Measurements from ENCODE around the gene AADAC. TPM values are rescaled to one million over a fixed set of nuclear protein-coding genes. Genes with fewer than 3 reads are reported as not detected.

AADAC gene
- total RNA-seq, 1 donor = not detected

- DNase-seq (ENCODE audit: insufficient read length, low spot score, missing footprints) = no peak
- Histone ChIP-seq H3K4me2 (ENCODE audit: insufficient read depth, low read length) (no peak overlapping the region), H3K27ac (ENCODE audit: low read depth, low read length) (no peak overlapping the region), H3K36me3 (ENCODE audit: insufficient read depth, low read length) (no peaks in the 10 kb centered on the region), H4K20me1 (ENCODE audit: insufficient read depth, low read length) (no peaks in the 10 kb centered on the region), H3K4me1 (ENCODE audit: insufficient read depth, low read length) (no peaks in the 10 kb centered on the region), H2AFZ (ENCODE audit: low read length) (no peak overlapping the region), H3K9me3 (ENCODE audit: low read depth, low read length) (no peaks in the 10 kb centered on the region), H3K4me3 (ENCODE audit: insufficient read depth, low read length) (no peak overlapping the region), H3K27me3 (ENCODE audit: insufficient read depth, low read length) (no peaks in the 10 kb centered on the region), H3K79me2 (ENCODE audit: insufficient read depth, low read length) (no peaks in the 10 kb centered on the region)
- TF ChIP-seq, protein P1, sequence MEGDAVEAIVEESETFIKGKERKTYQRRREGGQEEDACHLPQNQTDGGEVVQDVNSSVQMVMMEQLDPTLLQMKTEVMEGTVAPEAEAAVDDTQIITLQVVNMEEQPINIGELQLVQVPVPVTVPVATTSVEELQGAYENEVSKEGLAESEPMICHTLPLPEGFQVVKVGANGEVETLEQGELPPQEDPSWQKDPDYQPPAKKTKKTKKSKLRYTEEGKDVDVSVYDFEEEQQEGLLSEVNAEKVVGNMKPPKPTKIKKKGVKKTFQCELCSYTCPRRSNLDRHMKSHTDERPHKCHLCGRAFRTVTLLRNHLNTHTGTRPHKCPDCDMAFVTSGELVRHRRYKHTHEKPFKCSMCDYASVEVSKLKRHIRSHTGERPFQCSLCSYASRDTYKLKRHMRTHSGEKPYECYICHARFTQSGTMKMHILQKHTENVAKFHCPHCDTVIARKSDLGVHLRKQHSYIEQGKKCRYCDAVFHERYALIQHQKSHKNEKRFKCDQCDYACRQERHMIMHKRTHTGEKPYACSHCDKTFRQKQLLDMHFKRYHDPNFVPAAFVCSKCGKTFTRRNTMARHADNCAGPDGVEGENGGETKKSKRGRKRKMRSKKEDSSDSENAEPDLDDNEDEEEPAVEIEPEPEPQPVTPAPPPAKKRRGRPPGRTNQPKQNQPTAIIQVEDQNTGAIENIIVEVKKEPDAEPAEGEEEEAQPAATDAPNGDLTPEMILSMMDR (IDR thresholded peaks at IDR 0.05; ENCODE audit: extremely low read depth, low read depth, low read length) = no peak
These were observed 38.3 kb downstream of the AADAC start for GRCh38 chr3:151852074-151852811.

DNA sequence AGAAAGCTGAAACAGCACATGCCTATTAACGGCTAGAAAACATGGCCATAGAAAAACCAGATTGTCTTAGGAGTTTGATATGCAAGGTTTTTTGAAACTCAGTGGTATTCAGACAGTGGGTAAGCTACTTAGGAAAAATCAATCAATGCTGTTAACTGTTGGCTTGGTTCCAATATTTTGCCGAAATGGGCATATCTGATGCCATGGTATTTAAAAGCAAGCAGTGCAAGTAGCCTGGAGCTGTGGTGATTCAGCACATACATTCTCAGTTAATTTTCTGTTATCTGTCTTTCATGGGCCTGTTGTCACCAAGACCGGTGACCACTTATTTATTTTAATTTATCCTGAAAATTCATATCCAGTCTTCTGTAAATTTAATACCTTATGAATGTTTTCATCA is 42.2 kb downstream of the AADAC start:
- no peak for DNase-seq (ENCODE audit: insufficient read length, low spot score, missing footprints)
- TF ChIP-seq, protein P1 (IDR thresholded peaks at IDR 0.05; ENCODE audit: extremely low read depth, low read depth, low read length) = no peak
- Histone ChIP-seq H3K36me3 (ENCODE audit: insufficient read depth, low read length) (no peaks in the 10 kb centered on the region), H3K4me1 (ENCODE audit: insufficient read depth, low read length) (no peaks in the 10 kb centered on the region), H4K20me1 (ENCODE audit: insufficient read depth, low read length) (no peaks in the 10 kb centered on the region), H3K79me2 (ENCODE audit: insufficient read depth, low read length) (no peaks in the 10 kb centered on the region), H2AFZ (ENCODE audit: low read length) (no peak overlapping the region), H3K9me3 (ENCODE audit: low read depth, low read length) (no peaks in the 10 kb centered on the region), H3K27ac (ENCODE audit: low read depth, low read length) (no peak overlapping the region), H3K4me3 (ENCODE audit: insufficient read depth, low read length) (no peak overlapping the region), H3K4me2 (ENCODE audit: insufficient read depth, low read length) (no peak overlapping the region), H3K27me3 (ENCODE audit: insufficient read depth, low read length) (no peaks in the 10 kb centered on the region)

- Histone ChIP-seq H3K79me2 (ENCODE audit: insufficient read depth, low read length) (no peaks in the 10 kb centered on the region), H3K9me3 (ENCODE audit: low read depth, low read length) (no peaks in the 10 kb centered on the region), H3K27me3 (ENCODE audit: insufficient read depth, low read length) (no peaks in the 10 kb centered on the region), H3K36me3 (ENCODE audit: insufficient read depth, low read length) (no peaks in the 10 kb centered on the region), H3K4me1 (ENCODE audit: insufficient read depth, low read length) (no peaks in the 10 kb centered on the region), H4K20me1 (ENCODE audit: insufficient read depth, low read length) (no peaks in the 10 kb centered on the region), H3K4me3 (ENCODE audit: insufficient read depth, low read length) (no peak overlapping the region), H3K4me2 (ENCODE audit: insufficient read depth, low read length) (no peak overlapping the region), H3K27ac (ENCODE audit: low read depth, low read length) (no peak overlapping the region), H2AFZ (ENCODE audit: low read length) (no peak overlapping the region)
- TF ChIP-seq, protein P1 (IDR thresholded peaks at IDR 0.05; ENCODE audit: extremely low read depth, low read depth, low read length) = no peak
- no peak for DNase-seq (ENCODE audit: insufficient read length, low spot score, missing footprints)
These were observed 42.7 kb downstream of the AADAC start for GRCh38 chr3:151856641-151857040.

DNA sequence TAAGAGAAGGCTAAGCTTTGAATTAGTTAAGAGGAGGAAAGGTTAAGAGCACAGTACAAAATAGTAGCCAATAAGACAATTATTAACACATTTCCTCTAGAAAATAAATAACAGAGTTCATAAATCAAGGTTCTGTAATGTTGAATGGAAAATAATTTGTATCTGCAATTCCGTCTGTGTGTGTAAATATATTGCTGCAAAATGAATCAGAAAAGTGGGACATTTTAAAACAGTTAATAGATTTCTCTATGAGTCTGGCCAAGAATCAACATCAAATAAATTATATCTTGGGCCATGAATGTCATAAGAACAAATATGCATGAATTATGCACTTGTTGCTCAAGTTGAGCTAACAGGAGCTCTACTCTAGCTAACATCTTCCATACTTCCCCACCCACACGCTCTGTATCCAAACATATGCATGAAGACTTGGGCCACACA is 45.3 kb downstream of the AADAC start:
- H3K4me2 ChIP-seq (ENCODE audit: insufficient read depth, low read length) = no peak overlapping the region
- no peaks in the 10 kb centered on the region for H3K27me3 ChIP-seq (ENCODE audit: insufficient read depth, low read length)
- no peak for DNase-seq (ENCODE audit: insufficient read length, low spot score, missing footprints)
- no peaks in the 10 kb centered on the region for H3K9me3 ChIP-seq (ENCODE audit: low read depth, low read length)
- no peak overlapping the region for H3K4me3 ChIP-seq (ENCODE audit: insufficient read depth, low read length)
- no peaks in the 10 kb centered on the region for H4K20me1 ChIP-seq (ENCODE audit: insufficient read depth, low read length)
- no peak overlapping the region for H2AFZ ChIP-seq (ENCODE audit: low read length)
- H3K4me1 ChIP-seq (ENCODE audit: insufficient read depth, low read length) = peaks cover 14% of the 10 kb centered on the region
- H3K79me2 ChIP-seq (ENCODE audit: insufficient read depth, low read length) = no peaks in the 10 kb centered on the region
- no peaks in the 10 kb centered on the region for H3K36me3 ChIP-seq (ENCODE audit: insufficient read depth, low read length)
- TF ChIP-seq, protein P1 (IDR thresholded peaks at IDR 0.05; ENCODE audit: extremely low read depth, low read depth, low read length) = no peak
- H3K27ac ChIP-seq (ENCODE audit: low read depth, low read length) = no peak overlapping the region
